ENCODE results near the gene PRPF31.

DNA sequence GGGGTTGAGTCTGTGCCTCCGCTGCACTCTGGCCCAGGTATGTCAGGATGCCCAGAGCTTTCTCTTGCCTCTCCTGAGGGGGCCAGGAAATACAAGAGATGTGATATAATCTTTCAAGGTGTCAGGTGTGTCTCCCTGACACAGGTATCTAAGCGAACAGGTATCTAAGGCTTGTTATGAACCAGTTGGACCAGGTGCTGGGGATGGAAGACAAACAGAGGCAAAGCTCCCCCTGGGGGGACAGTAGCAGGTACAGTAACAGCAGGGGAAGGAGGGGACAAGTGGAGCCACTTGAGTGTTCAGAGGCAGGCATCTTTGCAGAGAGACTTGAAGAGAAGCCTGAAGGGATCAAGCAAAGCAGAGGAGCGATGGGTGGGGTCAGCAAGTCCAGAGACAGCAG lies 41.4 kb downstream of the PRPF31 start:
- TF ChIP-seq YY1 (IDR thresholded peaks at IDR 0.05; ENCODE audit: insufficient read depth, insufficient read length) = no peak
- no peak for TF ChIP-seq ZNF274 (IDR thresholded peaks at IDR 0.05; ENCODE audit: low read depth, low read length)
- TF ChIP-seq SUZ12 (IDR thresholded peaks at IDR 0.05; ENCODE audit: extremely low read depth, insufficient read depth, insufficient read length) = no peak
